Frontal cortex (tissue), 4 donors: ENCODE data around the gene GLB1L. TPM values are rescaled to one million over a fixed set of nuclear protein-coding genes. Genes with fewer than 3 reads are reported as not detected.
A peak's percentile ranks its signal among the peaks of the same experiment; 100 is the strongest.
"Not testable (repeated sequence)": the region's sequence is repeated elsewhere in the genome, so short reads cannot be mapped to it uniquely, and the experiment has no call there.

Experiments
- DNase-seq, 2 donors: peaks; one replicate each; pipeline ENCODE4 v3.0.0; 2012; ENCODE audit warnings: low spot score in 2 of 2
- FAIRE-seq: peaks from 2 replicates; lab custom pipeline; 2012; peaks lifted over from hg19 to GRCh38; lab: Jason Lieb, UNC
- total RNA-seq: library from RNA; depleted of rRNA; stranded (reverse); fragments of >200 nt; gene quantifications from one replicate; pipeline ENCODE4 v1.2.3, GENCODE V29; 2014
- donor health status: control.
- donor health status: control.
- donor health status: control.

Gene GLB1L
- total RNA-seq = 4.9 TPM

DNA sequence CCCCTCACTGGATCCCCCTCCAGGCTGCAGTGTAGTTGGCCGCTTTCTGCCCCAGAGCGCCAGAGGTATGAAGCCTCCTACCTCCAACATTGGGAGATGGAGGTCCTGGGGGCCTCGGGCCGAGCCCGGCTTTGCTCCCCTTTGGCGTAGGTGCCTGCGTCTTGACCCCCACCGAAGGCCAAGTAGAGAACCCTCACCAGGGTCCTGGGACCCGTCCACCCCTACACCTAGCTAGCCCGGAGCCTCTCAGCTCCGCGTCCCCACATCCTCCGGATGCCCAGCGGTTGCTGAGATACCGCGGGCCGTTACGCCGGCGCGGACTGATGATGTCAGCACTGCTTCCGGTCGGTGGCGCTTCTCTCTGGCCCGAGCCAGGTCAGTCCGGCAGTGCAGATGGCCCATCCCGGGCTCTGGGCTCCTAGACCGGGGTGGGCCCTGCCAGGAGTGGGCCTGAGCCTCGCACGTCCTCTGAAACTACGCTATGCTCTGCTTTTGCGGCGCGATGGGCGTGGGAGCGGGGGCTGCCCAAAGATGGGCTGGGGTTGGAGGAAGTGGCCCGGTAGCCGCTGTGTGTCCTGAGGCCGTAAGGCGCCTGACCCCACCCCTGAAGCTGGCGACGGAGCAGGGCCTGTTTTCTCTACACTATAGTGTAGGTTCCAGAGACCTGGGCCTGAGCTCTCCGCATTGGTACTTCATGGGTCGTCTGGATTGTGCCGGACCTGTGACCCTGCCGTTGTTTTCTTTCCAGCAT, at the start of gene GLB1L, which contains the start of gene STK16:
Gene GLB1L (minus strand): TSS at position 297 of the 751 bp plus-strand sequence. CDS start 1,871 bp downstream, outside the sequence.
Gene STK16 (plus strand): TSS at position 332 of the 751 bp plus-strand sequence. CDS start 521 bp downstream, outside the sequence.
- DNase-seq (peak; percentile 90 to 98), FAIRE-seq (no peak)

DNA sequence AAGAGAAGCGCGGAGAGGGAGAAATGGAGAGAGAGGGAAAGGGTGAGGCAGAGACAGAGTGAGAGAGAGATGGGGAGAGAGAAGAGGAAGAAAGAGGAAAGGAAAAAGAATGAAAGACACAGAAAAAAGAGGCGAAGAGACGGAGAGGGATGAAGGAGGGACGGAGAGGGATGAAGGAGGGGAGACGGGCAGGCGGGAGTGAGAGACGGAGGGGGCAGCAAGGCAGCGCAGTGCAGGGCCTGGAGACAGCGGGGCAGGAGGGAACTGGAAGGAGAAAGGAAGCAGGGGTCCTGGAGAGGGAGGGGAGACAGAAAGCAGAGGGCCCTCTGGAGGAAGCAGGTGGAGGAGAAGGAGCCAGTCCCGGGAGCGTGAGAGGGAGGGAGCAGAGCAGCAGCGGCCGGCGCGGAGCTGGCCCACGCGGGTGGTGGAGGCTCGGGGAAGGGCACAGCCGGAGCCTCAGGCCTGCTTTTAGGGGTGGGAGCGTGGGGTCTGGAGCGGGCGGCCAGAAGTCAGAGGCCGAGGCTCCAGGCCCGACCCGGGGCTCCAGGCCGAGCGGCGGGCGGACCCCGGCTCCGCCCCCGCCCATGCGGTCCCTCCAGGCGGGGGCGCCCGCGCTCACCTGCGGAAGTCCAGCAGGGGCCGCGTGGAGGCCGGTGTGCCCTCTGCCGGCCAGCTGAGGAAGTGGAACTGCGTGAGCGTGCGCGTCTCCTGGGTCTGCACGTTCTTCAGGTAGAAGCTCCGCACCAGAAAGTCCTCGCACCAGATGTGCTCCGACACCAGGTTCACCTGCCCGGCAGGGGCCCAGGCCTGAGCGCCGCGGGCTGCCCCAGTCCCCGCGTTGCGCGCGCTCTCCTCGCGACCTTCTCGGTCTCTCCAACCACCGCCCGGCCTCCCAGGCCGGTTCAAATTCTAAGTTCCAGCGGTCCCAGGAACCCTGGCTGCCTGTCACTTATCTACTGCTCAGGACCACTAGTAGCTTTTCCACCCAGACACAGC, 49.4 kb upstream of the GLB1L start:
- no peak for FAIRE-seq
- DNase-seq = peak; percentile 94 to 96

DNA sequence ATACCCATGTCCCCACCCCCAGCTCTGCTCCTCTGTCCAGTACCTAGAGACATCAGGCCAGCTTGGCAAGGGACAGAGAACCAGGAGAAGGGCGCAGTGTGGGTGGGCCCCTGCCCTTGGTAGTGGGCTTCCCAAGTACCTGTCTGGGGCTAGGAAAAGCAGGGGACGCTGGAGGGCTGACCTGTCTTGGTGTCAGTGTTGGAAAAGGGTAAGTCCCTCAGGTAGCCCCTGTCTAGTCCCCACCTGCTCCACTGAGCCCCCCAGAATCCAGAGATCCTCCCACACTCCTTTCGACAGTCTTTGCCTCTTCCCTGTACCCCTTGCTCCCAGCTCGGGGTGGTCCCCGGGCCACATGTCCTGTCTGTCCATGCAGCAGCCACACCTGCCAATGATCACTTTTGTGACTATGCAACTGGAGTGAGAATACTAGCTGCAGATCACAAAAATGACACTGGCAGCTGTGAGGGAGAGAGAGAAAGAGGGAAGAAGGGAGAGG, 48.5 kb upstream of the GLB1L start:
- no peak for FAIRE-seq

DNA sequence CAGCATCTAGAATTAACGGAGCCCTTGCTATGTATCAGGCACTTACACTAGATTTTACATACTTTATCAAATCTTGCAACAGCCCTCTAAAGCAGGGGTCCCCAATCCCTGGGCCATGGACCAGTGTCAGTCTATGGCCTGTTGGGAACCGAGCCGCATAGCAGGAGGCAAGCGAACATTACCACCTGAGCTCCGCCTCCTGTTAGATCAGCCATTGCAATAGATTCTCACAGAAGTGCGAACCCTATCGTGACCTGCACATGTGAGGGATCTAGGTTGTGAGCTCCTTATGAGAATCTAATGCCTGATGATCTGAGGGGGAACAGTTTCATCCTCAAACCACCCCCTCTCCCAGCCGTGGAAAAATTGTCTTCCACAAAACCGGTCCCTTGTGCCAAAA, 47.4 kb upstream of the GLB1L start:
- no peak for DNase-seq

More for the DNA sequence above, 48.5 kb upstream of the GLB1L start:
- no peak for DNase-seq

DNA sequence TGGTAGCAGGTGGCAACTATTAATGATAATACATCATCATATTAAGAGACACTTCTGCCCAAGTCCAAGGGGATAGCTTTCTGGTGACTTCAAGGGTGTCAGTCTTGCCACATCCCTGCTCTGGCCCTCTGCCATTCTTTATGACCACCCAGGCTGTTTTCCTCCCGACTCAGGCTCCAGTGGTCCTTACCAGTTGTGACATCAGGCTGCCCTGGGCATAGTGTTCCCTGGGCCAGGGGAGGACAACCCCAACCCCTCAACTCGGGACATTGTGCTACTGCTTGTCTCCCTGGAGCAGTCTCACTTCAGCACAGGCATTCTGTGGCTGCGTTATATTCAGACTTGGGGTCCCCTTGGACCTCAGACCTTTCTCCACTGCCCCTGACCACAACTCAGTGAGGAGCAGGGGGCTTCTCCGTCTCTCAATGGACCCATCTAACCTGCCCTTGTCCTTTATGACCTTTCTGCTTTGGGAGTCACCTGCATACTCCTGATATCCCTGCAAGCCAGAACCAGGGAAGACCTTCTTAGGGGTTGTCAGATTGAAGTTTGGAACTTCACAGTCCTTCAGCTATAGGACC, 46.8 kb upstream of the GLB1L start:
- DNase-seq (peak in 1 of 2 donors; percentile 6), FAIRE-seq (no peak)

More for the DNA sequence above, 47.4 kb upstream of the GLB1L start:
- FAIRE-seq = no peak

DNA sequence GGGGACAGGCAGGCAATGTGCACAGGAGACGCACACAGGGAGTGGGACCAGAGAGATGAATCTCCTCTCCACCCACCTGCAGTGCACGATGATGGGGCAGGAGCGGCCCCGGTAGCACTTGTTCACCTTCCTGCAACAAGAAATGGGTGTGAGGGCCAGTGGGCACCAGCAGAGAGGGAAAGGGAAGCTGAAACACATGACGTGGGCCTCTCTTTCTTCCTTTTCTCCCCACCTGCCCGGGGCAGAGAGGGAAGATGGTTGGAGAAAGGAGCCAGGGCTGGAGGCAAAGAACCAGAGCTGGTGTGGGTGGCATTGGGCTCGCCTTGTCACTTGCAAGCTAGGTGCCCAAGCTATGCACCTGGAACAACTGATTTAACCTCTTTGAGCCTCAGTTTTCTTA, 46.1 kb upstream of the GLB1L start:
- DNase-seq = no peak
- no peak for FAIRE-seq

DNA sequence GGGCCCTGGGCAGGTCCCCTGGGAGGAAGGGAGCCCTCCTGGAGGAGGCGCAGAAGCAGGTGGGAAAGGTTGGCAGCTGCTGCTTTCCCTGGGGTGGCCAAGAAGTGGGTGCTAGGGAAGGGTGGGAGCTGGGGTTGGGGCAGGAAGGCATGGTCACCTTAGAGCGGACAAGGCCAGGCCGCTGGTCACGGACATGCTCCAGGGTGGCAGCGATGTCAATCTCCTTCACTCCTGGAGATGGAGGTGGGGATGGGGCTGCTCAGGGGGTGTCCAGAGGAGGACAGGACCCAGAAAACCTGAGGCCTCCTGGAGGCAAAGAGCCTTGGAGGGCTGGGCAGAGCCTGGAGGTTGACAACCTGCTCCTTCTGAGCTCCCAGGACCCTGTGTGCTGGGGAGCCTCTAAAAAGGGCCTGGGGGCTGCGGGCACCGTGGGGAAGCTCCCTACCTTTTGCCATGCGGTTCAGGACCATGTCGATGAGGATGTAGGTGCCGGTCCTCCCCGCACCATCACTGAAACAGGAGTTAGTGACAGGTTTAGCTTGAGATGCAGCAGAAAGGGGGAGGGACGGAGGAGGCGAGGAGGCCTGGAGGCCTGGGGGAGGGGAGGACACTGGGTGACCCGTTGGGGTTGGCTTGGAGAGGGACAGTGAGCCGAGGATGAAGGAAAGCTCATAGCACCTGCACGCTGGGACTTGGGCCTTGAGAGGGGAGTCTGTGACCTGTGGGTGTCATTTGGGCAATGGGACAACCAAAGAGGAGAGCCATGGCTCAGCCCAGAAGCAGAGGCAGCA, 45.3 kb upstream of the GLB1L start:
- peak in 1 of 2 donors; percentile 3 for DNase-seq
- no peak for FAIRE-seq

DNA sequence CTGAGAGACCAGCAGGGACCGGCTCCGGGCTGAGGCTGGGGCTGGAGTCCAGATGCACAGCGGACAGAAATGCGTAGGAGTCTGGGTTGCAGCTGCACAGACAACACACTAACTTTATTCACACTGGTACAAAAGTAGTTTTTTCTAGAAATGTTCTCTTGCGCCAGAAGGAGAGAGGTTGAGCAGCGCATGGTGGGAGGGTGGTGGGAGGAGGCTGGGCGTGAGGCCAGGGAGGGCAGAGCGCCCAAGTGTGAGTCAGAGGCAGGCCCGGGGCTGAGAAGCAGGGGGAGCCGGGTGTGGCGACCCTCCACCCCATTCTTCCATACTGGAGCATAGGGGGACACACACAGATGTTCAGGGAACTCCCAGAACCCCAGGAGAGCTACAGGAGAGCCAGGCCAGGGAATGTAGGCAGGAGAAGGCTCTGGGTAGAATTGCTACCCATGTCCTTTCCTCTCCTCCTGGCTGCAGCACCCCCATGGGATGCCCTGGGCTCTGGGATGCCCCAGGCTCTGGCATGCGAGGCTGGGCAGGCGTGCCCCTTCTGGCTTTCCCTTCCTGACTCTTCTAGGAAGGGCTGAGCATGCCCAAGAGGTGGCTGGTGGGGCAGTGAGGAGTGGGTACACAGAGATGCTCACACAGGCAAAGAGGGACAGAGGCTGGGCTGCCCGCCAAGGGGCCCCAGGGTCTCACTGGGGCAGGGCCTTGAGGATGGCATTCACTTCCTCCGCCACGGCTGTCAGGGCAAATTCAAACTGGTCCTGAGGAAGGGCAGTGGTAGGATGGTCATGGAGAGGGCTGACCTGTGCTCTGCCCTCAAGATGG, 44.5 kb upstream of the GLB1L start:
- DNase-seq (peak; percentile 71 to 79), FAIRE-seq (peak; percentile 83)

DNA sequence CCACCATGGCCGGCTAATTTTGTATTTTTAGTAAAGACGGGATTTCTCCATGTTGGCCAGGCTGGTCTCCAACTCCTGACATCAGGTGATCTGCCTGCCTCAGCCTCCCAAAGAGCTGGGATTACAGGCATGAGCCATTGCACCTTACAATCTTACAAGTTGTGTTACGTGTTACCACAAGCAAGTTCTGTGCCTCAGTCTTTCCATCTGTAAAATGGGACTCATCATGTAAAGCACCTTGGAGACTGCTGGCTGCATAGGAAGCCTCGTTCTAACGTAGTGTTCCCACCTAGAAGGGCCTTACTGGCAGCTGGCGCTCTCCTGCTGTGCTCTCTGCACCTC, 43.9 kb upstream of the GLB1L start:
- DNase-seq = no peak
- no peak for FAIRE-seq

DNA sequence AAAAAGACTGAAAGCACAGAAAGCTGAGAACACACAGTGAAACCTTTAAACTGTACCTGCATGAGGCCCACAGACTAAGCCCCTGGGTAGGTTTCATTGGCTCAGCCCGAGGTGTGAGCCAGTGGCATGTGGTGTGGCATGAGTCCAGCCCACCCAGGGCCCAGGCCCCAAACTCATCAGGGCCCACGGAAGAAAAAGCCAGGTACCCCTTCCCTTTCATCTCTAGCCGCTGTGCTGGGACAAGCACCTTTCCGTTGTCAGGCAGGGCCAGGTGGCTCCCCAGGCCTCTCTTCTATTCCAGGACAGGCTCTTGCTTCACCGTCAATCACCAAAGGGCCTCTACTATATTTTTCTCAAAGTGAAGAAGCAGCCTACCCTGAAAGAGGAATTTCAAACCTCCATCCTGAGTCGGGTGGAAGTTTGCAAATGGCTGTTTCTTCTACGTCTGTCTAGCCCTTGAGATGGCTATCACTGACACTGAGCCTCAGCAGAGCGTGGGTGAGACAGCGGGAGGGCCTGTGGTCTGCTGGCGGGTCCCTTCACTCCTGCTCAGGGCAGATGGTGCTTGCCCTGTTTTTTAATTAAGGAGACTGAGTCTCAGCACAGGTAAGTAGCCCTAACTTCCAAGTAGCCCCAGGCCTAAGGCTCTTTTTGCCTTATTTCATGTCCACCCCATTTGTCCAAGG, 42.5 kb upstream of the GLB1L start:
- no peak for FAIRE-seq
- DNase-seq = peak in 1 of 2 donors; percentile 1

DNA sequence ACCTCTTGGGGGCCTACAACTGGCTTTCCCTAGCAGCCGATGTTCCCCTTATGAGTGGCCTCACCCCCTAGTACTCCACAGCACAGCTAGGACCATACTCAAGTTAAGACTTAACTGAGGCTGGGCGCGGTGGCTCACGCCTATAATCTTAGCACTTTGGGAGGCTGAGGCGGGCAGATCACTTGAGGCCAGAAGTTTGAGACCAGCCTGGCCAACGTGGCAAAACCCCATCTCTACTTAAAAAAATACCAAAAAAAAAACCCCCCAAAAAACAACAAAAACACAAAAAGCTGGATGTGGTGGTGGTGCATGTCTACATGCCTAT, 41.8 kb upstream of the GLB1L start:
- not testable (repeated sequence) for FAIRE-seq, DNase-seq

DNA sequence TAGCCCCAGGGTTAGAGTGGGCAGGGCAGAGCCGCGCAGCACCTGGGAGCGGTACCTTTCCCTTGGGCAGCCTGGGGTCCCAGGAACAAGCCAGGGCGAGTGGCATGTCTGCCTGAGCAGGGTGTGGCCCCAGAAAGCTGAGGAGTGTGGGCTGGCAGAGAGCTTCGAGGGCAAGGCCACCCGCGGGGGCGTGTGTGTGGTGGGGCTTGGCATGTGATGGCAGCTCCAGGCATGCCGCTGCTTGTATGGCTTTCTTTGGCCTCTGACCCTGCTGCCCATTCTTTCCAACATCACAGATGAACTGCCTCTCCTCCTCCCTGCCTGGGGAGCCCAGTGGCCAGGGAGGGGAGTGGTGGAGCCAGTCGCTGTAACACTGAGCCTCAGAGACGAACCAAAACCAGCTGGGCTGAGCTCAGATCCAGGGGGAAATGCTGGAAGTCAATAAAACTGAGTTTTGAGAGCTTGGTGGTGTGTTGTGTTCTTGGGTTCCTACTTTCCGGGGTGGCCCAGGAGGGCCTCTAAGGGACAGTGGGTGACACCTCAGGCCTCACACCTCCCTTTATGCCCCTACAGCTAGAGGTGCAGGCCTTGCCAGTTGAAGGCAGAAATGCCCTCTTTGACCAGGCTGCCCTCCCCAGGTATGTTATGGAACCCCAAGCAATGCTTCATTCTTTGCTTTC, 41.3 kb upstream of the GLB1L start:
- no peak for FAIRE-seq
- DNase-seq = peak in 1 of 2 donors; percentile 28

DNA sequence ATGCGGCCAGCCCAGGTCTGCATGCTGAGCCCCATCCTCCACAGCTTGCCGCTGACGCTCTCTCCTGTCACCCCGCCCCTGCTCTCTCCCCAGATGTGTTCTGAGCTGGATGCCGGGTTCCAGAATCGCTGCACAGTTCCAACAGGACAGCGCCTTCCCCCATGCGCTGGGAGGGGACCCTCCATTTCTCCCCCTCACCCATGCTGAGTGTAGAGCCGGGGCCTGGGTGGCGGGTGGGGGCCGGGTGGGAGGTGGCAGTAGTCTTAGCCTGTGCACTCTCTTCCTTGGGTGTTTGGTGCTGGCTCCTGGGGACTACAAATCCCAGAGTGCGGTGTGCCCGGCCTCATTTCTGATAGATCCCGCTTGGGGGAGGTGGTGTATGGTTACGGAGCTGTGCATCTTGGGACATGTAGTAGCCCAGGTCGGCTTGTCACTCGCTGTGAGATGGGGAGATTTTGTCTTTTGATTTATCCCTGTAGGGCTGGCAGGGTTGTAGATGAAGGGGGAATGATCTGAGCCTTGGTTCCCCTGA, 40.7 kb upstream of the GLB1L start:
- FAIRE-seq (no peak), DNase-seq (peak in 1 of 2 donors; percentile 46)

DNA sequence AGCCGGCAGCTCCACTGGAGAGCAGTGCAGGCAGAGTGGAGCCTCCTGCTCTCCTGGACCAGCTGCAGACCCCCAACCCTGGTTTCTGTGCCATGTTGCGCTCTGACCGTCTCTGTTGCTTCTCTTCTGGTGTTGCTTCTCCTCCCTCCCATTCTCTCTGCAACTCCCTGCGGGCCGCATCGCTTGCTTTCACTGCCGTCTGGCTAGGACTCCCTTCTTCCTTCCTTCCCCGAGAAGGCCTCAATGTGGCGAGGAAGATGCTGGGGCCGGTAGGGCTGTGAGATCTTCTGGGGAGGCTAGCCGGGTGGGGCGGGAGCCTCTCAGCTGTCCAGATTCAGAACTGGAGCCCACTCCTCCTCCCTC, 40.1 kb upstream of the GLB1L start:
- DNase-seq (peak in 1 of 2 donors; percentile 6), FAIRE-seq (no peak)

DNA sequence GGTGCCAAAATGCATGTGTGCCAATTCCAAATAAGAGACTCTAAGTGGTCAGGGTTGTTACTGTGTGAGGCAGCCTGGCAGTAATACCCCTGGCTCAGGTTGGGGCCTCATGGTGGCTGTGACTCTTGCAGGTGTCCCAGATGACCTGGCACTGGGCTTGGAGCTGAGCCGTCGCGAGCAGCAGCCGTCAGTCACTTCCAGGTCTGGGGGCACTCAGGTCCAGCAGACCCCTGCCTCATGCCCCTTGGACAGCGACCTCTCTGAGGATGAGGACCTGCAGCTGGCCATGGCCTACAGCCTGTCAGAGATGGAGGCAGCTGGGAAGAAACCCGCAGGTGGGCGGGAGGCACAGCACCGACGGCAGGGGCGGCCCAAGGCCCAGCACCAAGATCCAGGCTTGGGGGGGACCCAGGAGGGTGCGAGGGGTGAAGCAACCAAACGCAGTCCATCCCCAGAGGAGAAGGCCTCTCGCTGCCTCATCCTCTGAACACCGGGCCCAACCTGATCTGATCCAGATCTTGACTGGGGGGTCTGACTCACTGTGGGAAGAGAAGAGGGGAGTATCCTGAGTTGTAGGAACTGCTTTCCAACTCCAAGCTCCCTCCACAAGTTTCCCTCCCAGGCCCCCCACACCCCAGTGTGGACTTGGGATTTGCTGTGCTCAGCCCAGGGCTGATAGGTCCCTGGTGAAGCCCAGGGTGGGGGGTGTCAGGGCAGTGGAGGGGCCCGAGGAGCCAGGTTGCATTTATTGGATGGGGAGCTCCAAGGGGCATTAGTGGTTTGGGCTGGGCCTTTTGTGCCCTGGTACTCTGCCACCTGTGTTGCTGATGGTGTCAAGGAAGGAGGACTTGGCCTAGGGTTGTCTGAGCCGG, 39.5 kb upstream of the GLB1L start:
- peak in 1 of 2 donors; percentile 1 for DNase-seq
- FAIRE-seq = no peak

DNA sequence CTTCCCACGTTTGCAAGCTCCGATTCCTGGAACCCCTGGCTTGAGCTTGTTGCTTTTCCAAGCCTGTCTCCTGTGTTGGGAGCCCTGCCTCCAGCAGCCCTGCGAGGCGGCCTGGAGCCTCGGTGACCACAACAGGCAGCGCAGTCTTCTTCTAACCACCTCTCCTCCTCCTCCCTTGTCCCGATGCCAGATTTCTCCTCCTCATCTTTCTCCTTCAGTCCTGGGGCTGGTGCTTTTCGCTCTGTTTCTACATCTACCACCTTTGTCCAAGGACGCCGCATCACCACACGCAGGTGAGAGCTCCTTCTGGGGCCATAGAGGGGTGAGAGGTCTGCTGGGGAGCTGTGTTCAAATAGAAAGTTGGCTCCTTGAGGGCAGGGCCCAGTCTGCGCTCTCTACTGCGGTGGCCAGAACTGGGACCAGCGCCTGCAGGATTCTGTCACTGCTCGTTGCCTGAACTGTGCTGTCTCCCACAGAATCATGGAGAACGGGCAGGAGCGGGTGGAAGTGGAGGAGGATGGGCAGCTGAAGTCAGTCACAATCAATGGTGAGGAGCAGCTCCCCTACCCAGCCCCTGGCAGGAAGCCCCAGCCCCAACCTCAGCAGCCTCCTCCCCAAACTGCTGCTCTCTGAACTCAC, 37.8 kb upstream of the GLB1L start:
- DNase-seq = peak in 1 of 2 donors; percentile 17
- FAIRE-seq = no peak
